LNCaP clone FGC (cell line): ENCODE results near the gene FLNB.

Experiments
- DNase-seq: peaks from one replicate; pipeline ENCODE4 v3.0.0-alpha.2; 2011; ENCODE audit warnings: low read depth
- H3K4me3 ChIP-seq: 2 replicates; pipeline ENCODE4 v1.5.1; 2011; ENCODE audit warnings: mild to moderate bottlenecking, low read depth, low read length, control low read depth
- CTCF ChIP-seq: IDR thresholded peaks from 2 replicates; pipeline ENCODE4 v1.5.1; 2012; ENCODE audit warnings: mild to moderate bottlenecking; ENCODE audit not compliant: control insufficient read depth, insufficient read depth; ENCODE audit errors: extremely low read depth

The FLNB gene

DNA sequence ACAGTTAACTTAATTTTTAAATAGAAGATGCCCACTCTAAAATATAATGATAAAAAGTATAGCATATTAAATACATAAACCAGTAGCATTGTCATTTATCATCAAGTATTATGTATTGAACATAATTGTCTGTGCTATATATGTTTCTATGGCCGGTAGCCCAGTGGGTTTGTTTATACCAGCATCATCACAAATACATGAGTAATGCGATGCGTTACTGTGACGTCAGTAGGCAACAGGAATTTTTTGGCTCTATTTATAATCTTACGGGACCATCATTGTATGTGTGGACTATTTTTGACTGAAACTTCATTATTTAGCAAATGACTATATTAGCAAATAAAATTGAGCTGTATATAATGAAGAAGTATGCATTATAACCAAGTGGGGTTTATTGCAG is 82.1 kb downstream of the FLNB start:
- no peak for TF ChIP-seq CTCF
- no peak for DNase-seq

DNA sequence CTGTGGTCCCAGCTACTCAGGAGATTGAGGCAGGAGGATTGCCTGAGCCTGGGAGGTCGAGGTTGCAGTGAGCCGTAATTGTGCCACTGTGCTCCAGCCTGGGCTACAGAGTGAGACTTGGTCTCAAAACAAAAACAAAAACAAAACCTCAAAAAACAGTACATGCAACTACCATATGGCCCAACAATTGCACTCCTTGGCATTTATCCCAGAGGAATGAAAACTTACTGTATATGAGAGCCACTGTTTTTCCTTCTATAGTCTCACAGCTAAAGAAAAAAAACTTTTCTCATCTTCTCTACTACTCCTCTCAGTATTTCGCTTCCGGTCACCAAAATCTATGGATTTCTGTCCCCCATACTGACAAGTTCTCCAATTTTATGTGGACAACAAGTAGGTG is 84.3 kb downstream of the FLNB start:
- no peak for TF ChIP-seq CTCF
- H3K4me3 ChIP-seq = no peak overlapping the region
- DNase-seq = no peak

More for the DNA sequence above, 82.1 kb downstream of the FLNB start:
- H3K4me3 ChIP-seq = no peak overlapping the region

DNA sequence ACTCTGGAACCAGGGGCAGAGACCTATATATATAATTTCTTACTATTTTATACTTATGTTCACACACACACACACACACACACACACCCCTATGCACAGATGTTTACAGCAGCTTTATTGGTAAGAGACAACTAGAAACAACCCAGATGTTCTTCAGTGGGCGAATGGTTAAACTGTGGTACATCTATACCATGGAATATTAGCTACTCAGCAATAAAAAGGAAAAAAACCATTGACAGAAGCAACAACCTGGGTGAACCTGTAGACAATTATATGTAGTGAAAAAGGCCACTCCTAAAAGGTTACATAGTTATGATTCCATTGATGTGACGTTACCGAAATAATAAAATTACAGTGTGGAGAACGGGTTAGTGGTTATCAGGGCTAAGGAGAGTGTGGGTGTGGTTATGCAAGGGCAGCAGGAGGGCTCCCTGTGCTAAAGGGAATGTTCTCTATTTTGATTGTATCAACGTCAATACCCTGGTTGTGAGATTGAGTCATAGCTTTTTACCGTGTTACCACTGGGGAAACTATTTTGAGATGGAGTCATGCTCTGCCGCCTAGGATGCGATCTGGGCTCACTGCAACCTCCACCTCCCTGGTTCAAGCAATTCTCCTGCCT is 85.5 kb downstream of the FLNB start:
- no peak overlapping the region for H3K4me3 ChIP-seq
- DNase-seq = no peak
- no peak for TF ChIP-seq CTCF

GRCh38 chr3:58094657-58095056 is 86.4 kb downstream of the FLNB start:
- H3K4me3 ChIP-seq = no peak overlapping the region
- no peak for TF ChIP-seq CTCF
- DNase-seq = no peak

DNA sequence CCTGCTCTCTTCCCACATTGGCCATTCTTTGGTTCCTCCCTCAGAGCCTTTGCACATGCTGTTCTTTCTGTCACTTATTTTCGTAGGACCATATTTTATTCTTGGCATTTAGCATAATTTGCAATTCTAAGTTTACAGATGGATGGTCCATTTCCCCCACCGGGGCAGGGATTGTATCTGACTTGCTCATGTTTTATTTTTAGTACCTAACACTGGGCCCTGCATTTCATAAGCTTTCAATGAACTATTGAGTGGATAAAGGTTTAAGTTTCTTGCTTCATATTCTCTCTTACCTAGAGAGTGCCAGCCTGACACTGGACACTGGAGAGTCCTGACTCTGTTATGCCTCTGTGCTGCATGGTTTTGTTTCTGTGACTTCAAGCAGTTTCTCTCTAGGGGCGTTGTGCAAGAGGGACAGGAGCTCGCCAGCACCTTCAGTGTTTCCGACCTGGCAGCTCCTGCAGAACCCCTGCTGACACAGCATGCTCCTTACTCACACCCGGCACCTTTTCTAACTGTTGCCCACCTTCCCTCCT is 87.4 kb downstream of the FLNB start:
- TF ChIP-seq CTCF = no peak
- DNase-seq = no peak
- H3K4me3 ChIP-seq = no peak overlapping the region

DNA sequence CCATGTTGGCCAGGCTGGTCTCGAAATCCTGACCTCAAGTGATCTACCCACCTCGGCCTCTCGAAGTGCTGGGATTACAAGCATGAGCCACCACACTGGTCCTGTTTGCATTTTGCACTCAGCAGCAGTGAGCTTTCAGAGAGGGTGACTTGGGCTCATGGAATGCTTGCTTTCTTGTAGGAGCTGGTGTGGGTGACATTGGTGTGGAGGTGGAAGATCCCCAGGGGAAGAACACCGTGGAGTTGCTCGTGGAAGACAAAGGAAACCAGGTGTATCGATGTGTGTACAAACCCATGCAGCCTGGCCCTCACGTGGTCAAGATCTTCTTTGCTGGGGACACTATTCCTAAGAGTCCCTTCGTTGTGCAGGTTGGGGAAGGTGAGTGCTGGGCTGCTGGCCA is 90.3 kb downstream of the FLNB start:
- no peak for DNase-seq
- no peak for TF ChIP-seq CTCF
- no peak overlapping the region for H3K4me3 ChIP-seq

- DNase-seq = no peak
- TF ChIP-seq CTCF = no peak
These were observed 91.6 kb downstream of the FLNB start for GRCh38 chr3:58099865-58100264.

More at GRCh38 chr3:58099865-58100264, 91.6 kb downstream of the FLNB start:
- no peak overlapping the region for H3K4me3 ChIP-seq
